Hypothalamus (tissue), 51 donors: Measurements from ENCODE around the gene ARPC5.
"Not testable (repeated sequence)": the region's sequence is repeated elsewhere in the genome, so short reads cannot be mapped to it uniquely, and the experiment has no call there.

Source experiments
- DNase-seq, 51 donors: peaks; one replicate each; lab custom pipeline; 2025; lab: John Stamatoyannopoulos, UW

Gene ARPC5

DNA sequence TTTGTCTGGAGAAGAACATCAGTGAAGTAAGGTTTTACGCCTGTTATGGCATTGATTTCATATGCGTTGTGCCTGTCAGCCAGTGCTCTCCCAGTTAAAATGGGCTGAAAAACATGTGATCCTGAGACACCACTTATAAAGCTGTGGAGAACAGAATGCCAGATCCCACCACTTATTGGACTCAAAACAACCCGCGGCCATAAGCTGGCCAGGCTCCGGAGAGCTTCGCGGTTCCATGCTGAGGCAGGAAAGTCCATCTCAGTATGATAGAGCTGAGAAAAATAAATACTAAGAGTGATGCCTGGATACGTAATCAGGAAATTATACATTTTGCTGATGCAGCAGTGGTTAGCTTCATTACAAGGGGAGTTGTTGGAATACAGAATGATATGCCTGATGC lies 12.5 kb upstream of the ARPC5 start:
- DNase-seq = no peak

GRCh38 chr1:183646776-183647175 lies 11.2 kb upstream of the ARPC5 start:
- no peak for DNase-seq

DNA sequence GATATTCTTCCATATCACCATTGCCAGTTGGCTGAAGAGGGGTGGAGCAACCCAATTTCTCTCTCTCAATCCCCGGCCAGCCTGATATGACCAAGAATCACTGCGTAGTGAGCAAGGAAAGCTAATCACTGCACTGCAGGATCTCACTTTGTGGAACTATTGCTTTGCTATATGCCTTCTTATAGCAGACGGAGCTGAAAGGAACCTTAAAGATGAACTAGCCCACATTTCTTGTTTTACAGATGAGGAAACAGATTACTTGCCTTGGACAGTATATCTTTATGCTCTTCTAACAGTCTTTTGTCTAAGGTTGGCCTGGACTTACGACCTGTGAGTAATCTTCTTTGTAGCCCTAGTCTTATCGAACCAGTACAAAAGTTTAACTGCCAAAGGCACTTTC lies 9.9 kb upstream of the ARPC5 start:
- DNase-seq = no peak

- no peak for DNase-seq
These were observed 6.6 kb upstream of the ARPC5 start for GRCh38 chr1:183642166-183642565.

DNA sequence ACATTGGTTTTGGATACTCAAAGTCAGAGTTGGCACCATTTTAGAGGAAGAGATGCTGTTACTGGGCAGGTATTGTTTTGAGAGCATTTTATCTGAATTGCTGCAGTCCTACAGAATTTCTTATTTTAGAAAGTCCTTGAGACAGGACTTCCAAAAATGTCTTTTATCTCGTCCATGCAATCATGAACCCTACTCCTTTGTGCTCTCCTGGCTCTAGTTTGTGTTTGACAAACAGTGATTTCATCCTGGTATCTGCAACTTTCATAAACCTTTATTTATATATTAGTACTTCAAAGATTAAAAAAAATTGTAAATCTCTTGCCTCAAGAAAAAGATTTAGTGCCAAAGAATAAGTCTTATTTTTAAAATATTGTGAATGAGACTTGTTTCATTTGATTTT lies 4.6 kb upstream of the ARPC5 start:
- DNase-seq = no peak

- DNase-seq = no peak
These were observed 3.2 kb upstream of the ARPC5 start for GRCh38 chr1:183638649-183639387.

GRCh38 chr1:183636783-183637182 lies 1.2 kb upstream of the ARPC5 start:
- no peak for DNase-seq

GRCh38 chr1:183636334-183636682 lies 725 bp upstream of the ARPC5 start:
- DNase-seq = no peak

GRCh38 chr1:183635099-183635605 lies 431 bp downstream of the ARPC5 start:
- DNase-seq = peak in 17 of 51 donors; percentile 23 to 70 (median 53)

- no peak for DNase-seq
These were observed 1.0 kb downstream of the ARPC5 start for GRCh38 chr1:183634429-183635065.

- DNase-seq = peak in 2 of 51 donors; percentile 19 to 62
These were observed 1.8 kb downstream of the ARPC5 start for GRCh38 chr1:183633676-183634343.

DNA sequence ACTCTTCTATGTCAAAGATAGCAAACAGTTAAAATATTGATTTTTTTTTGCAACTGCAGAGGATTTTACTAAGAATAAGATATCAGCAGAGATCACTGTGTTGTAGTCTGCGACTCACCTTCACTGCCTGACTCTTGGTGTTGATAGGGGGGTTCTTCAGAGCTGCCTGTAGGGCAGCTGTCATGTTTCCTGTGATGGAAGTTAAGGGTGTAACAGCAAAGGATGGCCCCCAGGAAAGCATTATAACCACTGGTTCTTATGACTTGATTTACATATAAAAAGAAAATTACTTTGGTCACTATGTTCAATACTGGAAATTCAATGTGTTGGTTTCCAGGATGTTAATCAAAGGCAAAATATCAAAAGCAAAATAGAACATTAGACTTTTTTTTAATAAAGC lies 2.6 kb downstream of the ARPC5 start:
- no peak for DNase-seq

GRCh38 chr1:183632114-183632513 lies 3.5 kb downstream of the ARPC5 start:
- no peak for DNase-seq

DNA sequence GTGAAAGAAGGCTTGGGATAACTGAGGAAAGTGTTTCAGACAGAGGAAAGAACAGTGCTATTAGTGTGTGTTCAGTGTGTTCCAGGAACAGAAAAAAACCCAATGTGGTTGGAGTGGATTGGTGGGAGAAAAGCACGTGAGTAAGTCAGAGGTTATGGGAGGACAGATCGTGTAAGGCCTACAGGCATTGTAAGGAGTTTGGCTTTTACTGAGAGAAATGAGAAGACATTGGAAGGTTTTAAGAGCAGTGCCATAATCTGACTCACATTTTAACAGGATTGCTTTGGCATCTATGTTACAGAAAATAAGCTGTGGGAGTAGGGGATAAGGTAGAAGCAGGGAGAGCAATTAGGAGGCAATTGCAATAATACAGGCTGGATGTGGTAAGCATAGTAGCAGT lies 4.8 kb downstream of the ARPC5 start:
- peak in 6 of 51 donors; percentile 10 to 51 (median 20) for DNase-seq

DNA sequence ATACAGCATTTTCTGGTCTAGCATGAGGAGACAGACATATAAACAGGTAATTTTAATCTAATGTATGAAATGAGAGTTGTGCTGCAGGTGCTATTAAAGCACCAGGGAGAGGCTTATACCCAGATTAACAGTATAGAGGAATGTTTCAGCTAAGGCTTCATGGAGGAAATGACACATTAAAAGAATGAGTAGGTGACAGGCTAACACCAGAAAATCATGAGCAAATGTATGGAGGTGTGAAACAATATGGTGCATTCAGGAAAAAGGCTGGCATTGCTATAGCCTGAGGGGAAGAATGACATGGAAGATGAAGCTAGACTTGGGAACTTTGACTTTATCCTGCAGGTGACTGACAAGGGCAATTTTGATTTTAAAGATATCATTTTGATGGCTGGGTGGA lies 7.0 kb downstream of the ARPC5 start:
- DNase-seq = no peak

GRCh38 chr1:183626236-183626635 lies 9.3 kb downstream of the ARPC5 start:
- DNase-seq = not testable (repeated sequence)

- DNase-seq = peak in 26 of 51 donors; percentile 7 to 65 (median 38)
These were observed 12.4 kb downstream of the ARPC5 start for GRCh38 chr1:183622884-183623785.

- DNase-seq = no peak
These were observed 13.6 kb downstream of the ARPC5 start for GRCh38 chr1:183622013-183622412.

DNA sequence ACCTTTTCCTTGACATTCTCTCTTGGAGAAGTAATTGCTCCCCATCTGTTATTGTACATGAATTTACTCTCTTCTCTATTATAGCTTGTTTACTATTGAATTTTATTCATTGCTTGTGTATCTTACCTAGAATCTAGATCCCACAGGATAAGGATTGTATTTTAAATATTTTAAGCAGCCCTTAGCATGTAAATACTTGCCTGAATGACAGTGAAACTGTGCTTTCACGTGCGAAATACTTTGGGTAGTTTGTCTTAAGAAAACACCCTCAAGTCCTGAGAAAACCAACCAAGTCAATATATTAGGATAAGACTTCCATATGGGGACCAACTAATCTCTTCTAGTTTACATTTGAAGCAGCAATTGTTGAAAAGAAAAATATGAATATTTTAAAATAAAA lies 15.3 kb downstream of the ARPC5 start:
- DNase-seq = no peak

GRCh38 chr1:183619781-183620180 lies 15.8 kb downstream of the ARPC5 start:
- DNase-seq = no peak

GRCh38 chr1:183618202-183618601 lies 17.4 kb downstream of the ARPC5 start:
- not testable (repeated sequence) for DNase-seq
